Measurements from ENCODE around the gene MTERF2. TPM values are rescaled to one million over a fixed set of nuclear protein-coding genes. Genes with fewer than 3 reads are reported as not detected.

Gene MTERF2
- total RNA-seq, 1 donor from 2014 or later = 7.5 TPM

- Mint-ChIP-seq H3K9me3 (ENCODE audit: low read depth) (no peaks in the 10 kb centered on the region), H3K4me1 (ENCODE audit: low read depth) (peaks cover 43% of the 10 kb centered on the region), H3K27ac (ENCODE audit: unreplicated experiment) (peak overlapping the region; percentile 98), H3K27me3 (ENCODE audit: low read depth) (no peaks in the 10 kb centered on the region), H3K4me3 (ENCODE audit: unreplicated experiment) (peak overlapping the region; percentile 96), H3K36me3 (ENCODE audit: low read depth) (peaks cover 16% of the 10 kb centered on the region)
- TF ChIP-seq CTCF (IDR thresholded peaks at IDR 0.05) = no peak
- DNase-seq (ENCODE audit: low spot score) = no peak
These were observed 900 bp upstream of the MTERF2 start for GRCh38 chr12:106987846-106988245.

- DNase-seq (ENCODE audit: low spot score) = no peak
- Mint-ChIP-seq H3K4me1 (ENCODE audit: low read depth) (peaks cover 53% of the 10 kb centered on the region), H3K9me3 (ENCODE audit: low read depth) (no peaks in the 10 kb centered on the region), H3K4me3 (ENCODE audit: unreplicated experiment) (peak overlapping the region; percentile 96), H3K27ac (ENCODE audit: unreplicated experiment) (peak overlapping the region; percentile 98), H3K36me3 (ENCODE audit: low read depth) (peaks cover 14% of the 10 kb centered on the region), H3K27me3 (ENCODE audit: low read depth) (no peaks in the 10 kb centered on the region)
- no peak for TF ChIP-seq CTCF (IDR thresholded peaks at IDR 0.05)
These were observed 811 bp downstream of the MTERF2 start for GRCh38 chr12:106986135-106986534.

GRCh38 chr12:106985479-106985878 is 1.5 kb downstream of the MTERF2 start:
- H3K27me3 Mint-ChIP-seq (ENCODE audit: low read depth) = no peaks in the 10 kb centered on the region
- H3K4me1 Mint-ChIP-seq (ENCODE audit: low read depth) = peaks cover 59% of the 10 kb centered on the region
- H3K36me3 Mint-ChIP-seq (ENCODE audit: low read depth) = peaks cover 14% of the 10 kb centered on the region
- H3K9me3 Mint-ChIP-seq (ENCODE audit: low read depth) = no peaks in the 10 kb centered on the region
- H3K4me3 Mint-ChIP-seq (ENCODE audit: unreplicated experiment) = peak overlapping the region; percentile 96
- peak overlapping the region; percentile 74 for H3K27ac Mint-ChIP-seq (ENCODE audit: unreplicated experiment)
- no peak for DNase-seq (ENCODE audit: low spot score)
- TF ChIP-seq CTCF (IDR thresholded peaks at IDR 0.05) = no peak

- H3K27ac Mint-ChIP-seq (ENCODE audit: unreplicated experiment) = peak overlapping the region; percentile 32
- TF ChIP-seq CTCF (IDR thresholded peaks at IDR 0.05) = no peak
- H3K36me3 Mint-ChIP-seq (ENCODE audit: low read depth) = peaks cover 14% of the 10 kb centered on the region
- no peak for DNase-seq (ENCODE audit: low spot score)
- H3K4me1 Mint-ChIP-seq (ENCODE audit: low read depth) = peaks cover 64% of the 10 kb centered on the region
- H3K9me3 Mint-ChIP-seq (ENCODE audit: low read depth) = no peaks in the 10 kb centered on the region
- H3K4me3 Mint-ChIP-seq (ENCODE audit: unreplicated experiment) = no peak overlapping the region
- no peaks in the 10 kb centered on the region for H3K27me3 Mint-ChIP-seq (ENCODE audit: low read depth)
These were observed 2.3 kb downstream of the MTERF2 start for GRCh38 chr12:106984588-106985137.

GRCh38 chr12:106982229-106982628 is 4.7 kb downstream of the MTERF2 start:
- Mint-ChIP-seq H3K36me3 (ENCODE audit: low read depth) (peaks cover 17% of the 10 kb centered on the region), H3K4me3 (ENCODE audit: unreplicated experiment) (no peak overlapping the region), H3K4me1 (ENCODE audit: low read depth) (peaks cover 64% of the 10 kb centered on the region), H3K9me3 (ENCODE audit: low read depth) (no peaks in the 10 kb centered on the region), H3K27ac (ENCODE audit: unreplicated experiment) (peak overlapping the region; percentile 49), H3K27me3 (ENCODE audit: low read depth) (no peaks in the 10 kb centered on the region)
- DNase-seq (ENCODE audit: low spot score) = no peak
- TF ChIP-seq CTCF (IDR thresholded peaks at IDR 0.05) = no peak

Data from chondrocyte (in vitro differentiated cells).